Rectal smooth muscle tissue (tissue), 1 donor: ENCODE data around the gene FAM131C.

Source experiments
- H3K27ac ChIP-seq: one replicate; pipeline ENCODE4 v1.7.0; 2013; ENCODE audit warnings: low read depth, low read length, inconsistent platforms
- H3K27me3 ChIP-seq: one replicate; pipeline ENCODE4 v1.7.0; 2013; ENCODE audit warnings: low read length; ENCODE audit not compliant: control insufficient read depth, insufficient read depth
- H3K36me3 ChIP-seq: one replicate; pipeline ENCODE4 v1.7.0; 2013; ENCODE audit warnings: low read length; ENCODE audit not compliant: control insufficient read depth, insufficient read depth
- H3K4me1 ChIP-seq: one replicate; pipeline ENCODE4 v1.7.0; 2013; ENCODE audit warnings: low read length; ENCODE audit not compliant: control insufficient read depth, insufficient read depth
- H3K4me3 ChIP-seq: one replicate; pipeline ENCODE4 v1.7.0; 2013; ENCODE audit warnings: low read length
- H3K9ac ChIP-seq: one replicate; pipeline ENCODE4 v1.7.0; 2013; ENCODE audit warnings: low read length

FAM131C gene

DNA sequence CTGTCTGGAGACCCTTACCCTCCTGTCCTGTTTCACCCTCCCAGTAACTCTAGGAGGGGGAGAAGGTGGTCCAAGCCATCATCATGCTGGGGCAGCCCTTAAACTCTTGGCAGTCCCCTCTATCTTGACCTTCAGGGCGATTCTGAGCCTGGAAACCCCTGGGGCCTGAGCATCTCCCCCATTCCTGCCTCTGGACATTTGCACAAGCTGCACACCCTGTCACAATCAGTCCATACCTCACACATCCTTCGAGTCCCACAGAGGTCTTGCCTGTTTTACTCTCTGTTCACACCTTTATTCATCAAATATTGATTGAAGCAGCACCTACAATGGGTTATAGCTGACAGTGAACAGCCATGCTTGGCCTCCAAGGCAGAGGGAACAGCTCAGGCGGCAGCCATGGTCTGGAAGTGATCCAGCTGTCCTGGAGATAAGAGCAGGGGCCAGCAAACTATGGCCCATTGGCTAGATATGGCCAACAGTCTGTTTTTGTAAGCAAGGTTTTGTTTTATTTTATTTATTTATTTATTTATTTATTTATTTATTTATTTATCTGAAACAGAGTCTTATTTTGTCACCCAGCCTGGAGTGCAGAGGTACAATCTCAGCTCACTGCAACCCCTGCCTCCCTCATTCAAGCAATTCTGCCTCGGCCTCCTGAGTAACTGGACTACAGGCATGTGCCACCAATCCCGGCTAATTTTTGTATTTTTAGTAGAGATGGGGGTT, 7.1 kb upstream of the FAM131C start:
- Histone ChIP-seq H3K4me3 (no peak overlapping the region), H3K9ac (no peak overlapping the region), H3K27ac (no peak overlapping the region), H3K4me1 (peaks cover 4% of the 10 kb centered on the region), H3K27me3 (no peaks in the 10 kb centered on the region), H3K36me3 (no peaks in the 10 kb centered on the region)

DNA sequence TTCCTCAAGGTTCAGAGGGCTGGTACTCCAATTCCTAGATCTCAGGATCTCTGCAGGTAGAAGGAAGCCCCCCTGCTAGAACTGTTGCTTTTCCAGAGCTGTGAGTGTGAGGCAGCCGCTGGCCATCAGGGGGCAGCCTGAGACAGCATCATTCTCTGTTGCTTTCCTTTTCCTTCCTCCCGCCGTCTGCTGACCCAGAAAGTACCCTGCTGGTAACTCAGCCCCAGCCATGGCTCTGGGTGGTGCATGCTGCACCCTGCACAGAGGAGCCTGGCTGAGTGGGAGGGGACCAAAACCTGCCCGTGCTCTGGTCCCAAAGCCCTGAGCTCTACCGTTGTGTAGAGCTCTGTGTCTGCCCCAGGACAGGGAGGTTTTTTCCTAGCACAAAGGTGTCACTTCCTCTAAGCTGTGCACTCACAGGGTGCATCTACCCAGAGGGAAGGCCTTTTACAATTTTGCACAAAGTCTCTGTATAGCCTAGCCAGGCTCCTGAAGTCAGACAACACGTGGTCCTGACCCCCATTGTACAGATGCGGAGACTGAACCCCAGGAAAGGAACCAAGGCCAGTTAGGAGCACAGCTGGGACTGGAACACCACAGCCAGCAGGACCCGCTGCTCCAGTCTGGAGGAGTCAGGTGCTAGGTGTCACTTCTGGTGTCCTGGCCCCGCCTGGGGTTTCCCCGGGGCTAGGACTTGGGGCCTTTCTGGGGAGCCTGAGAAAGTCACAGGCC, 5.6 kb upstream of the FAM131C start:
- H3K4me3 ChIP-seq, result no peak overlapping the region
- H3K27ac ChIP-seq, result no peak overlapping the region
- H3K27me3 ChIP-seq, result peaks cover 2% of the 10 kb centered on the region
- peaks cover 4% of the 10 kb centered on the region for H3K4me1 ChIP-seq
- H3K9ac ChIP-seq, result peak overlapping the region; percentile 21
- no peaks in the 10 kb centered on the region for H3K36me3 ChIP-seq

DNA sequence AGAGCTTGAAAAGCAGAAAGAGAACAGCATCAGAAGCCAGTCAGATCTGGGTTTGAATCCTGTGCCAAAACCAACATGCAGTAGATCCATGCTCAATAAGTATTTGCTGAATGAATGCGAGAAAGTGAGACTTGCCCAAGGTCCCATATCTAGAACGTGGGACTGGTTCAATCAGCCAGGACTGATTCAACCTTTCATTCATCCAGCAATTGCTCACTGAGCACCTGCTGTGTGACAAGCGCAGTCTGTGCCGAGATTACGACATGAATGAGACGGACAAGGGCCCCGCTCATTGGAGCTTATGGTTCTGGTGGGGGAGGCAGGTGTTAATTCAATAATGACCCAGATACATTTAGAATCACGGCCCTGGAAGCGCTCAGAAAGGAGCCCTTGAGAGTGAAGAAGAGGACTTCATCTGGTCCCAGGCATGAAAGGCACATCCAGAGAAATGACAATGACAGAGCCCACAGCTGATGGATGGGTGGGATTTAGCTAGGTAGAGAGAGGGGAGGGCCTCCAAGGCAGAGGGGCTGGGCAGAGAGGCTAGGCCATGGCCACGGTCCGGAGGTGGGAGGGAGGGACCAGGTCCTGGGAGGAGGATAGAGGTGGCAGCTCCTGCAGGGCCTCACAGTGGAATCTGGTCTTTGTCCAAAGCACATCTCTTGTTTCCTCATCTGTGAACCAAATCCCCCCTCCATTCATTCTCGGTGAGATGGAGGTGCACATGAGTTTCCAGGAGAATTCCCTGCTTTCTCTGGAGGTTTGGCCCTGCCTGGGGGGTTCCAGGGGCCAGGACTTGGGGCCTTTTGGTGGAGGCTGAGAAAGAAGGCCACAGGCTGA, 4.2 kb upstream of the FAM131C start:
- H3K36me3 ChIP-seq, result no peaks in the 10 kb centered on the region
- no peak overlapping the region for H3K4me3 ChIP-seq
- H3K27ac ChIP-seq, result no peak overlapping the region
- H3K4me1 ChIP-seq, result peaks cover 4% of the 10 kb centered on the region
- no peak overlapping the region for H3K9ac ChIP-seq
- H3K27me3 ChIP-seq, result peaks cover 5% of the 10 kb centered on the region

DNA sequence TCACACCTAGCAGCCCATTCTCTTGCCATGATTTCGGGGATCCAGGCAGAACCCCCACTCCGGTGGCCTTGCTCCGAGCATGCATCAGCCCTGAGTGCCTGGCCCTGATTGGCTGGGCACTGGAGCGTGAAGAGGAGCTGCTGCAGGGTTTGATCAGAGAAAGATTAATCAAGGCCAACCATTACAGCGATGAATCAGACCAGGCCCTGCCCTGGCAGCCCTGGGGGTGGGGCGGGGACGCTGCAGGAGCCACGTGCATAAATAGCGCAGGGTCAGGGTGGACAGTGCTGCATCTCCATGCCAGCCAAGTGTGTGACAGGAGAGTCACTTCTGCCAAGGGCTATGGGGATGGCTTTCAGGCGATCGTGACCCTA, 3.4 kb upstream of the FAM131C start:
- H3K27ac ChIP-seq, result no peak overlapping the region
- no peak overlapping the region for H3K9ac ChIP-seq
- H3K27me3 ChIP-seq, result peaks cover 5% of the 10 kb centered on the region
- no peaks in the 10 kb centered on the region for H3K36me3 ChIP-seq
- no peak overlapping the region for H3K4me3 ChIP-seq
- H3K4me1 ChIP-seq, result peaks cover 4% of the 10 kb centered on the region

DNA sequence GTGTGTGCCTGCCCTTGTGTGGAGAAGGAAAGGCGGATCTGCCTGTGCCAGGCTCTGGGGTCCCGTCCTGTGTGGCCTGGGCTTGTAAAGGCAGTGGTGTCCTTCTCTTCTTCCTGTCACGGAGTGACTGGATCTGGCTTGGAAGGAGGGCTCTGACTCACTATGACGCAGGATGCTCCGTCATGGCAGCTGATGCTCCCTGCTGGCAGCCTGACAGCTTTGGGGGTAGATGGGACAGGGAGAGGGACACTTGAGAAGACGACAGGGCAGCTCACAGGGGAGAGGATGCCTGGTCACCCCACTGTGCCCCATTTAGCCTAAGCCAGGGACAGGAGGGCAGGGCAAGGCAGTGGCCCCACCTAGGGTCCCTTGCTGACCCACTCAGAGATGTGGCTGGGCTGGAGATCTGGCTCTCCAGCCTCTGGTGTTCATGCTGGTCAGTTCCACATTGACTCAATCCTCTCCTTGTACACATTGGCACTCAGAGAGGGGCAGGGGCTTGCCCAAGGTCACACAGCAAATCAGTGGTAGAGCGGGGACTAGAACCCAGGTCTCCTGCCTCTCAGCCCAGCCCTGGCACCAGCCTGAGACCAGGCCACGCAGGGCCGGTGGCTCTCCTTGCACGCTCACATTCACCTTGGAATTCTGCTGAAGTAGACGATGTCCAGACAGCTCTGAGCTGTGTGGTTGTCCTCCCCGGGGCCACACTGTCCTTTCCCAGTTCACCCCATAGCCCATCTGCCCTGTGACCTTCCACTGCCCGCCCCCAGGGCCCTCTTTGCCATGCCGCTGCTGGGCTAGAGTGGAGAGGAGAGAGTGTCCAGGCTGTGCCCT, 2.8 kb upstream of the FAM131C start:
- Histone ChIP-seq H3K9ac (no peak overlapping the region), H3K27ac (no peak overlapping the region), H3K4me3 (no peak overlapping the region), H3K4me1 (peaks cover 4% of the 10 kb centered on the region), H3K27me3 (peaks cover 5% of the 10 kb centered on the region), H3K36me3 (no peaks in the 10 kb centered on the region)

DNA sequence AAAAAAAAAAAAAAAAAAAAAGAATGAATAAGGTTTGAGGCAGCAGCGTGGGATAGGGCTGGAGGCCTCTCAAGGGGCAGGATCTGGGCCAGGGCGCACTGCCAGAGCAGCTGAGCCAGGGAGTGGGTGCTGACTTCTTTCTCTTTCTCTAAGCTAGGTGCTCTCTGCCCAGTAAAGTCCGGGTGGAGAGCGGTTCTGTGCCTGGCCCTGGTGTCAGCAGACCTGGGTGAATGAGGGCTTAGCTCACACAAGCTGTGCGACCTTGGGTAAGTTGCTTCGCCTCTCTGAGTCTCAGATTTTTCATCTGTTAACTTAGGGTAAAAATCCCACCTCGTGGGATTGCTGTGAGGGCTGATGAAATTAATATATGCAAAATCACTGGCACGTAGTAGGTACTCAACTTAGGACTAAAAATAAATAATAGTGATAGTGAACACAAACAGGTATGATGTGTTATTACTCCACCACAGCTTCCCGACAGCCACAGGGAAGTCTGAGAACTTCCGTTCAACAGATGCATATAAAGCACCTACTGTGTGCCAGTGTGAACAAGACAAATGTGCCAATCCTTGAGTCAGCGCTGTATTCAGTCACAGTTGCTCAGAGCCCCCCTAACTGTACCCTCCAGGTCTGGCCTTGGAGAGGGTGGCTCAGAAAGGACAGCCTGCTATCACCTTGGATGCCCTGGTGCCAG, 2.0 kb upstream of the FAM131C start:
- no peak overlapping the region for H3K4me3 ChIP-seq
- H3K9ac ChIP-seq, result no peak overlapping the region
- no peaks in the 10 kb centered on the region for H3K36me3 ChIP-seq
- no peak overlapping the region for H3K27ac ChIP-seq
- peaks cover 4% of the 10 kb centered on the region for H3K4me1 ChIP-seq
- H3K27me3 ChIP-seq, result peaks cover 5% of the 10 kb centered on the region

DNA sequence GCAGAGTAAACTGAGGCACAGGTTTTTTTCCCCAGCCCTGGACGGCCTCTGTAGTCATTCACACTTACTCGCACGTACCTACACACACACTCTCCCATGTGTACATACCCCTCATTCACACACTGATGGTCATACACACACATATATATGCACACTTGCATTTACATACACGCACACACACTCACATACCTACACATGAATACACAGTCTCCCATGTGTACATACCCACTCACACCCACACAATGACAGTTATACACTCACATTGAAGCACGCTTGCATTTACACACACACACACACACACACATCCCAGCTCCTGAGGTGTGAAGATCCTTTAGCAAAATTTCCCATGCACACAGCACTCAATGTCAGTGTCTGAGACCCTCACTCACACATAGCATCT, 766 bp upstream of the FAM131C start:
- Histone ChIP-seq H3K27ac (no peak overlapping the region), H3K36me3 (no peaks in the 10 kb centered on the region), H3K9ac (no peak overlapping the region), H3K4me3 (peak overlapping the region; percentile 40), H3K4me1 (peaks cover 4% of the 10 kb centered on the region), H3K27me3 (peaks cover 5% of the 10 kb centered on the region)

DNA sequence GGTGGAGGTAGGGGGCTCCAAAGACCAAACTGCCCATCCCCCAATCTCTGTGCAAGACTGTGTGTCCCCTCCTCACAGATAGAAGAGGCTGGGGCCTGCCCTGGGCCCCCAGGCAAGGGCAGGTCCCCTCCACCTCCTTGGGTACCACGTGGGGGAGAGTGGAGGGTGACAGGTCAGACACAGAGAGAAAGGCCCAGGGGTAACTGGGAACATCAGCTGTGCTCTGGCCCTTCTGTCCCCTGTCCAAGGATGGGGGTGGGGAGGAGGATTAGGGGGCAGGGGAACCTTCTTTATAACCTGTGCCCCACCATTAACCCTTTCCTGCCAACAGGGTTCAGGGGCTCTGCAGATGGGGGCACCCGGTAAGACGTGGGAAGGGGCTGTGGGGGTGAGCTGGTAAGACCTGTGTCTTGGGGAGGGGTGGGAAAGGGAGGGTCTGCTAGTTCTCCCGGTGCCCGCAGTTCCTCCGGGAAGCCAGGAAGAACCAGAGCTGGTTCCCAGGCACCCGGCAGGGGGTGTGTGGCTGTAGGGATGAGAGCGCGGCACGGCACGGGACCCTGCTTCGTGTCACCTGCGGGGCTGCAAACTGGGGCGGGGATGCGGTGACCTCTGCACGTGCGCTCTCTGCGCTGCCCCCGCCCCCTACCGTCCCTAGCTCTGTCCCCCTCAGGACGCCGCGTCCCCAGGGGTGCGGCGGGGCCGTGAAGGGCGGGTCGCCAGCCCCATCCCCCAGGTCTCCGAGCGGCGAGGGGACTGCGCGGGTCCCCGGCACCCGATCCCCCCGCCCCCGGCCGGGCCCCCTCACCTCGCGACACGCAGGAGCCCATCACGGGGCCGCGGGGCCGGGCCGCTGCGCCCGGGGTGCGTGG, 601 bp downstream of the FAM131C start:
- Histone ChIP-seq H3K27me3 (peaks cover 5% of the 10 kb centered on the region), H3K4me1 (no peaks in the 10 kb centered on the region), H3K4me3 (peak overlapping the region; percentile 35), H3K9ac (no peak overlapping the region), H3K27ac (no peak overlapping the region), H3K36me3 (no peaks in the 10 kb centered on the region)

DNA sequence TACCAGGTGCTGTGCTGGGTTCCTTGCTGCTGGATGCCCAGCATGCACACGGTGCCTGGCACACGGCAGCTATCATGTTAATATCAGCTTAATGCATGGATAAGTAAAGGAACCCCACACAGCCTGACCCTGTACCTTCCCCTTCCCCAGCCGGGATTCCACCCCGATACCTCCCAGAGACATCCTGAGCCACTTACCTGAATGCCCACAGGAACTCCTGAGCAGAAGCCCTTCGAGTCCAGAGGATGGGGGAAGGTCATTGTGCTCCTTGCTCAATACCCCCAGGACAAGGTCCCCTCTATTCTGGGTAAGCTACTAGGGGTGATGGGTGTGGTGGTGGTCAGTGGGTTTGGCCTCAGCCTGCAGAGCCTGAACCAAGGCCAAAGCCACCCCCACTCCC, 1.4 kb downstream of the FAM131C start:
- Histone ChIP-seq H3K27ac (no peak overlapping the region), H3K4me1 (no peaks in the 10 kb centered on the region), H3K9ac (no peak overlapping the region), H3K27me3 (peaks cover 5% of the 10 kb centered on the region), H3K36me3 (no peaks in the 10 kb centered on the region), H3K4me3 (no peak overlapping the region)

DNA sequence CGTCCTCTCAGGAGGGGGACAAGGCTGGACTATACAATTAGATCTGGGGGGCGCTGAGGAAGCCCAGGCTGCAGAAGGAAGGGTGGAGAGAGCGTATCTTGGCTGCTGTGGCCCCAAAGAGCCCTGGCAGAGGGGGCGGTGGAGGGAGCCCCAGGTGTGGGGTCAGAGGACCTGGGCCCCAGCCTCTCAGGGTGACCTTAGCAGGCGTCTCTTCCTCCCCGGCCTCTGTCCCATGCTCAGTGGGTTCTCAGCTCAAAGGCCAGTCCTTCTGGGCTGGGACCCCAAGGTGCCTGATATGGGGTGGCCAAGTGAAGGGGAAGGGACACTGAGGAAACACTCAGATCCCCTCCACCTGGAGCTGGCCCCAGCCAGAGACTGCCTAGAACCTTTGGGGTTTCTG, 1.8 kb downstream of the FAM131C start:
- H3K27me3 ChIP-seq, result peaks cover 5% of the 10 kb centered on the region
- H3K4me1 ChIP-seq, result no peaks in the 10 kb centered on the region
- no peaks in the 10 kb centered on the region for H3K36me3 ChIP-seq
- H3K4me3 ChIP-seq, result no peak overlapping the region
- no peak overlapping the region for H3K9ac ChIP-seq
- H3K27ac ChIP-seq, result no peak overlapping the region
